HuH-7.5 (cell line): ENCODE data around the gene MPV17L2.
"Not testable (repeated sequence)": the region's sequence is repeated elsewhere in the genome, so short reads cannot be mapped to it uniquely, and the experiment has no call there.

Experiments used
- DNase-seq: peaks from one replicate; pipeline ENCODE4 v3.0.0; 2011; ENCODE audit warnings: low spot score

The MPV17L2 gene

GRCh38 chr19:18192673-18193387, at the start of gene MPV17L2:
Gene MPV17L2, plus strand, starts transcription at chr19:18193218. Its CDS starts 64 bp downstream, at chr19:18193282.
- DNase-seq = peak; percentile 95

GRCh38 chr19:18143902-18144301, 49.1 kb upstream of the MPV17L2 start:
- DNase-seq = no peak

DNA sequence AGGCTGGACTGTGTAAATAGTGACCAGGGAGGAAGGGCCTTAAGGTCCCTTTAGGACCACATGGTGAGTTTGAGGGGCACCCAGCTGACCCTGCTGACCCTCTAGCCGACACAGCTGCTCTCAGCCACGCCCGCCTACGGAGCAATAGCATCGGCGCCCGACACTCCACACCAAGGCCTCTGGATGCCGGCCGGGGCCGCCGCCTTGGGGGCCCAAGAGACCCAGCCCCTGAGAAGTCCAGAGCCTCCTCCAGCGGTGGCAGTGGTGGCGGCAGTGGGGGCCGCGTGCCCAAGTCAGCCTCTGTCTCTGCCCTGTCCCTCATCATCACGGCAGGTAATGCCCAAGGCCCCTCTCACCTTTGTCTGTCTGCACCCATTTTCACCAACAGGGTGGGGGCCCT, 48.7 kb upstream of the MPV17L2 start:
- DNase-seq = no peak

GRCh38 chr19:18144906-18145305, 48.1 kb upstream of the MPV17L2 start:
- DNase-seq = no peak

- DNase-seq = no peak
Observed at GRCh38 chr19:18145391-18145999, 47.5 kb upstream of the MPV17L2 start.

- DNase-seq = no peak
Observed at GRCh38 chr19:18147396-18147795, 45.6 kb upstream of the MPV17L2 start.

DNA sequence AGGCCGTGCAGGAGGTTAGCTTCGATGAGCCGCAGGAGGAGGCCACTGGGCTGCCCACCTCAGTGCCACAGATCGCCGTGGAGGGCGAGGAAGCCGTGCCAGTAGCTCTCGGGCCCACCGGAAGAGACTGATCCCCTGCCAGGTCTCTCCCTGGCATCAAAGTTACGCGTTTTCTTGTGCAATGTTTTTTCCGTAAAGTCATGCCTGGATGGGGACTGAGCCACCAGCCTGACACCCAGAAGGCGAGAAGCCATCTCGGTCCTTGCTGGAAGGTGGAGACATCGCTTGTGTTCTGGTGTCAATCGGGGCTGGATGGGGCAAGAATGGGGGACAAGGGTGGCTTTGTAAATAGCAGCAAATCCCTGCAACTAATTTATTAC, 43.4 kb upstream of the MPV17L2 start:
- DNase-seq = no peak

DNA sequence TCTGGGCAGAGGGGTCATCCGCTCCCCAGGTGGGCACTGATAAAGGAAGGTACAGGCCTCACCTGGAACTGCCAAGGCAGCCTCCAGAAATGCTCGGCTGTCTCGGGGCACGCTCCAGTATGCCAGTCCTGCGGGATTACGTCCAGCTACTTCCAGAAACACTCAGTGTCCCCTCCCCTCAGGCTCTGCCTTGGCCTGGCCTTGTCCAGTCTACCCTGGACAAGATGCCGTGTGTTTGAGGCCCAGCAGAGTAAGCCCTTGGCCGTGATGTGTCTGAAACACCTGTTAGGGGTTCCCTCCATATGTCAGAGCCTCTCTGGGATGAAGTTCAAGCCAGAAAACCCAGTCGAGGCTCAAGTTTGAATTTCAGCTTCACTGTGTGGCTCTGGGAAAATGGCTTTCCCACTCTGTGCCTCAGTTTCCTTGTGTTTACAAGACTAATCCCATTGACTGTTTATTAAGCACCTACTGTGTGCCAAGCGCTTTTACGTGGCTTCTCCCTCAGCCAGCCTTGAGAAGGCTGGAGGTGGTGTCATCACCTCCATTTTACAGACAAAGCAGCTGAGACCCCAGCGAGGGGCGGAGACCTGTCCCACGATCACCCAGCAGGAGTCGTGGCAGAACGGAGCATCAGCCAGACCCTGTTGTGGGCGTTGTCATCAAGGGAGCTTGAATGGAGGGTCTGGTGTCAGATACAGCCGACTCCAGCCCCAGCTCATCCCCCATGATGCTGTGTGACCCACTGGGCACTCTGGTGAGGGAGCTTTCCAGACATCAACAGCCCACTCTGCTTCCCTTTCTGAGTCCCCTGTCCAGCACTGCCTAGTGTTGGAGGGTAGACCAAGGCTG, 42.0 kb upstream of the MPV17L2 start:
- no peak for DNase-seq

DNA sequence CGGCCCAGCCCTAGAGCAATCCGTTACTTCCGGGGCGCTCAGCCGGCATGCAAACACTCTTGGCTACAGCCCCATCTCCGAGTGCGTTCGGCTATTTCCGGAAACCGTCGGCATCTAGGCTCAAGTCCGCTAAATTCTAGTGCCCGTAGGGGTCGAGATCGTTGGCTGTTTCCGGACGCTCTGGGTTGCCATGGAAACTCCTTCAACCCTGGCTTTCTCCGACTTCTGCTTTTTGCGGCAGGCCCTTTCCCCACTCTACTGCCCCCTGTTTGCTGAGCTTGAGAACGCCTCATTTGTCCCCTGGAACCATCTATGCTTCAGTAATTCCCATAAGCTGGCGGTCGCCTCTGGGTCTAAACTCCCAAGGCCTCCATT, 40.6 kb upstream of the MPV17L2 start:
- DNase-seq = peak; percentile 100

GRCh38 chr19:18152817-18153555, 40.0 kb upstream of the MPV17L2 start, which contains the start of gene PIK3R2:
Gene PIK3R2, plus strand, starts transcription at chr19:18153163. Its CDS starts 2,717 bp downstream, at chr19:18155880.
- DNase-seq = peak; percentile 99

DNA sequence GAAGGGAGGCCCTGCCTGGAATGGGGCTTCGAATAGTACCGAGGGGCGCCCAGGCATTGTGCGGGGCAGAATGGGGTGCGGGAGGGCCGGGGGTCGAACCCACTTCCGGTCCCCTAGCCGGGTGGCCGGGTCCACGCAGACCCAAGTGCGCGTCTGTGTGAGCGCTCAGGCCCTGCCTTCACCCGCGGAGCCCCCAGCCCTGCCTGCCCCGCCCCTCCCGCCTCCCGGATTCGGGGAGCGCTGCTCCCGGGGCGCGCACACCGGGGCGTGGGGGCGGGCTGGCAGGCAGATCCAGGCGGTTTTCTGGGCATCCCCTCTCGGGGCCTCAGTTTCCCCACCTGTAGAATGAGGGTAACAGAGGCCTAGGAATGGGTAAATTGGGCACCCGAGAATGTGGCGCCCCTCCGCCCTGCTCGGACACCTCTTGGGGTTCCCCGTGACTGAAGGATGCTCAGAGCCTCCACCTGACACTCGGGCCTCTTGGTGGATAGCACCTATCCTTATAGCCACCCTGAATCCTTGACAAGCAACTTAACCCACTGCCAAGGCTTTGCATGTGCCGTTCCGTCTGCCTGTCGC, 39.4 kb upstream of the MPV17L2 start:
- no peak for DNase-seq

- DNase-seq = no peak
Observed at GRCh38 chr19:18155095-18156087, 37.6 kb upstream of the MPV17L2 start.

DNA sequence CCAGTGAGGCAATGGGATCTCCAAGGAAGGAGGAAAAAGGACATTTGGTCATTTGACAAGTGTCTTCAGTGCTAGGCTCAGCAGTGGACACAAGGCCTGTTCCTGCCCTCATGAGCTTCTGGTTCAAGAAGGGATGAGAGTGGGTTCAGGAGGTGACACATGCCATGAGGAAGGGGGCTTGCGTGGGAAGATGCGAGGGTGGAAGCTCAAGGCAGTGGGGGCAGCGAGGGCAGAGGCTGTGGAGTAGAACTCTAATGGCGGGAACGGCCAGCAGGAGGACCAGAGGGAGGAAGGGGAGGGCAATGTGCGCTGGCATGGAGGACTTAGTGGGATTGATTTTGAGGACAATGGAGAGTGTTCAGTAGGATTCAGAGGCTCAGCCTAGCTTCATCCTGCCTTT, 36.8 kb upstream of the MPV17L2 start:
- no peak for DNase-seq

GRCh38 chr19:18156841-18157464, 36.1 kb upstream of the MPV17L2 start:
- peak; percentile 99 for DNase-seq

- DNase-seq = no peak
Observed at GRCh38 chr19:18157465-18158063, 35.5 kb upstream of the MPV17L2 start.

DNA sequence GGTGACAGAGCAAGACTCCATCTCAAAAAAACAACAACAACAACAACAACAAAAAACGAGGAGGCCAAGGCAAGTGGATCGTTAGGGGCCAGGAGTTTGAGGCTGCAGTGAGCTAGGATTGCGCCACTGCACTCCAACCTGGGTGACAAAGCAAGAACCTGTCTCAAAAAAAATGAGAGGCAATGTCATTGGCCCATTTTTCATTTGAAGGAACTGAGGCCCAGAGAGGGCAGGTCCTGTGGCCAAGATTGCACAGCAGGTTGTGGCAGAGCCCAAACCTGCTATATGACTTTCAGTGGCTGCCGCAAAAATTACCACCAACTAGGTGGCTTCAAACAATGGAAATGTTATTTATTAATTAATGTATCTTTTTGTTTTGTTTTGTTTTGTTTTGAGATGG, 34.6 kb upstream of the MPV17L2 start:
- no peak for DNase-seq

GRCh38 chr19:18159059-18159616, 33.9 kb upstream of the MPV17L2 start:
- not testable (repeated sequence) for DNase-seq

- no peak for DNase-seq
Observed at GRCh38 chr19:18159810-18160209, 33.2 kb upstream of the MPV17L2 start.

DNA sequence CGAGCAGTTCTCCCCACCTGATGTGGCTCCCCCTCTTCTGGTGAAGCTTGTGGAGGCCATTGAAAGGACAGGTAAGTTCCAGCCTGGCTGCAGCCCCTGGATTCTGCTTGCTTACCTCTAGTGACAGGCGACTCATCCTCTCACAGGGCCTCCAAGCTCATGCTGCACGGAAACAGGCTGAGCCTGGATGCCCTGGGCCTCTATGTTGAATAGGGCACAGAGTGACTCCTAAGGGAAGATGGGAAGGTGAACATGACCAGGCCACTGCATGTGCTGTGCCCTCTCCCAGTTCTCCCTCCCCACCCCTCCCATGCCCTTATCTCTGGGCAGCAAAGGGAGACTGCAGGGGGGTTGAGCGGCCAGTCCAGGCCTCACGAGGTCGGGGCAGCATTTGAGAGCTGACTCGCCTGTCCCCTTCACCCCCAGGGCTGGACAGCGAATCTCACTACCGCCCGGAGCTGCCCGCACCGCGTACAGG, 32.5 kb upstream of the MPV17L2 start:
- no peak for DNase-seq
